ENCODE results near the gene MAP3K21. TPM values are rescaled to one million over a fixed set of nuclear protein-coding genes. Genes with fewer than 3 reads are reported as not detected.

Gene MAP3K21
- total and polyA plus RNA-seq, 8 donors: 4.8 to 58.5 (median 16.1) TPM

DNA sequence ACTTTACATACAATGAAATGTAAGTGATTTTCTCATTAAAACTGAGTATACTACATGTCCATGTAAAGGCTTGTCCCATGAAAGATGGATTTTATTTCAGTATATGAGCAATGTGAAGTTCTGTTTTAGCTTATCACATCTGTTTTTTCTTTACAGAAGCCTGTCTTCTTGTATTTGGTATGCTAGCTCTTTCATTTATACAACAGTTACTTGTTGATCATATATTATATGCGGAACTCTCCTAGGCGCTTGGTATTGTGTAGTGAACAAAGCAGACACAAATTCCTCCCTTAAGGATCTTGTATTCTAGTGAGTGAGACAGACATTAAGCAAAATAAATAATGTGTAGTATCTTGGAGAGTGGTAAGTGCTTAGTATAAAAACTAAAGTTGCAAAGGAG lies 10.6 kb downstream of the MAP3K21 start:
- no peaks in the 10 kb centered on the region for H3K9me3 ChIP-seq
- intact Hi-C loops (cut with DNase I; ENCODE audit: low total_unique reads): no loop called here
- H3K27me3 ChIP-seq: peaks cover 0 to 5% (median 0%) of the 10 kb centered on the region in 3 donors
- H3K27ac ChIP-seq: peak overlapping the region in 1 of 5 donors; percentile 33
- WGBS, 5 donors: 46 to 81% (median 63%) methylated on average over 2 of the region's 2 CpGs
- no peak overlapping the region for H3K4me3 ChIP-seq
- H3K4me1 ChIP-seq: peaks cover 0 to 40% (median 13%) of the 10 kb centered on the region in 4 donors
- TF ChIP-seq CTCF (IDR thresholded peaks at IDR 0.05): no peak
- no peak for TF ChIP-seq POLR2AphosphoS5 (IDR thresholded peaks at IDR 0.05)
- no peak for TF ChIP-seq EP300 (IDR thresholded peaks at IDR 0.05)
- no peak for TF ChIP-seq POLR2A (IDR thresholded peaks at IDR 0.05)
- no peak for DNase-seq
- no peaks in the 10 kb centered on the region for H3K36me3 ChIP-seq

- WGBS, 5 donors: 68 to 90% (median 74%) methylated on average over 3 of the region's 3 CpGs
- Histone ChIP-seq H3K36me3 (no peaks in the 10 kb centered on the region), H3K9me3 (no peaks in the 10 kb centered on the region), H3K27ac (no peak overlapping the region), H3K4me1 (peaks cover 0 to 48% (median 16%) of the 10 kb centered on the region in 4 donors), H3K27me3 (peaks cover 0 to 5% (median 0%) of the 10 kb centered on the region in 3 donors), H3K4me3 (no peak overlapping the region)
- TF ChIP-seq POLR2AphosphoS5 (IDR thresholded peaks at IDR 0.05) (no peak), EP300 (IDR thresholded peaks at IDR 0.05) (no peak), POLR2A (IDR thresholded peaks at IDR 0.05) (no peak), CTCF (IDR thresholded peaks at IDR 0.05) (no peak)
- DNase-seq: no peak
- intact Hi-C loops (cut with DNase I; ENCODE audit: low total_unique reads): no loop called here
Observed at GRCh38 chr1:233340031-233340555, 12.6 kb downstream of the MAP3K21 start.

DNA sequence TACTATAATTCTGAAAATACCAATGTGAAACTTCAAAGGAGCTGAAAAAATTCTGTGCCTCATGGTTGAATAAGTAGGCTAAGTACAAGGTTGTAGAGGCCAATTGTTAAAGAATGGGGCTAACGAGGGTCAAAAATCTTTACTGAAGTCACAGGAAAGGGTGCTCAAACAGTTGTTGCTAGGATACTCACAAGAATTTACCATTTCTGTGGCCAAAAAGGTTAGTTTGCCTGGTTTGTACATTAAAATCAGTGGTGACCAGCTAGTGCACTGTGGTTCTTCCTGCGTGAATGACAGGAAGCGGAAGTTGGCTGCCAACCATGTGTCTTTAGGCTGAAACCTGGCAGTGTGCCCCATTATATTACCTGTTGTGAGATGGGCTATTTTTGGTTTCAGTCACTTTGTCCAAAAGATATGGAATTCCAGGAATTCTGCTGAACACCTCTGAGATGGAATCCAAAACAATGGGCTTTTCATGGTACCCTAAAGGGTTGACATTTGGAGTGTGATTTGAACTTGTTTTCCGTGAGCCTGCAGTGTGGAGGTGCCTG lies 13.5 kb downstream of the MAP3K21 start:
- no peak for TF ChIP-seq CTCF (IDR thresholded peaks at IDR 0.05)
- no peak for TF ChIP-seq EP300 (IDR thresholded peaks at IDR 0.05)
- no peak for TF ChIP-seq POLR2AphosphoS5 (IDR thresholded peaks at IDR 0.05)
- no peak for TF ChIP-seq POLR2A (IDR thresholded peaks at IDR 0.05)
- H3K27me3 ChIP-seq: peaks cover 0 to 4% (median 0%) of the 10 kb centered on the region in 3 donors
- H3K9me3 ChIP-seq: no peaks in the 10 kb centered on the region
- no peak overlapping the region for H3K27ac ChIP-seq
- DNase-seq: no peak
- peaks cover 0 to 45% (median 16%) of the 10 kb centered on the region in 4 donors for H3K4me1 ChIP-seq
- intact Hi-C loops (cut with DNase I; ENCODE audit: low total_unique reads): no loop called here
- no peaks in the 10 kb centered on the region for H3K36me3 ChIP-seq
- 44 to 59% (median 53%) methylated on average over 4 of the region's 4 CpGs for WGBS, 5 donors
- H3K4me3 ChIP-seq: no peak overlapping the region

- intact Hi-C loops (cut with DNase I; ENCODE audit: low total_unique reads): no loop called here
- H3K27ac ChIP-seq: no peak overlapping the region
- no peak for DNase-seq
- H3K4me1 ChIP-seq: peaks cover 0 to 38% (median 13%) of the 10 kb centered on the region in 4 donors
- no peaks in the 10 kb centered on the region for H3K9me3 ChIP-seq
- H3K4me3 ChIP-seq: no peak overlapping the region
- TF ChIP-seq EP300 (IDR thresholded peaks at IDR 0.05): no peak
- TF ChIP-seq POLR2A (IDR thresholded peaks at IDR 0.05): no peak
- TF ChIP-seq POLR2AphosphoS5 (IDR thresholded peaks at IDR 0.05): no peak
- TF ChIP-seq CTCF (IDR thresholded peaks at IDR 0.05): no peak
- peaks cover 0 to 3% (median 0%) of the 10 kb centered on the region in 4 donors for H3K36me3 ChIP-seq
- H3K27me3 ChIP-seq: no peaks in the 10 kb centered on the region
Observed at GRCh38 chr1:233342086-233342485, 14.6 kb downstream of the MAP3K21 start.

All from stomach (tissue), 9 donors.